GM18511 (cell line): Measurements from ENCODE around the gene KDELR3.
"Not testable (repeated sequence)": the region's sequence is repeated elsewhere in the genome, so short reads cannot be mapped to it uniquely, and the experiment has no call there.

Experiments
- ATAC-seq: cut with Tn5 transposase; IDR thresholded peaks from one replicate; pipeline ENCODE4 v1.9.1; 2021; ENCODE audit warnings: mild to moderate bottlenecking, moderate library complexity; ENCODE audit not compliant: unreplicated experiment

The KDELR3 gene

GRCh38 chr22:38455530-38456271 lies 12.2 kb upstream of the KDELR3 start:
- no peak for ATAC-seq

DNA sequence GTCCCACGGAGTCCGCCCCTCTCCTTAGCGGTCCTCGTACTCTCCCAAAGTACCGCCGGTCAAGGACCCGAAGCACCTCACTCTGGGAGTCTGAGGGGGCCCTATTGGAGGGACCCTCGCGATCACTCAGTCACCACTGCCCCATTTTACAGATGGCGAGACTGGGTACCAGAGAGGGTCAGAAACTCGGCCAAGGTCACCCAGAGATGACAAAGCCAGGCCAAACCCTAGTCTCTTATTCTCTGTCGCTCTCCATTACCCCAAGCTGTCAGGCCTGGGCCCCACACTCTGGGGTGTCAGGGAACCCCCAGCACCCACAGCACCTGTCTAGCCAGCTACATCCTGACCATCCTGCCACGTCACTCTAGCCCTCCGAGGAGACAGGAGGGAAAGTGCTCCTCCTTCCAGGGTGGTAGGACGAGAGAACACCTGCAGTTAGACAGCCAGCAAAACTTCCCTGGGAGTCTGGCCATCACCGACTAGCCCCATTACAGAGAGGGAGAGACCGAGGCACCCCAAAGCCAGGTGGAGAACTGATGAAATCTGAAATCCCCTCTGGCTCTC lies 11.5 kb upstream of the KDELR3 start:
- no peak for ATAC-seq

DNA sequence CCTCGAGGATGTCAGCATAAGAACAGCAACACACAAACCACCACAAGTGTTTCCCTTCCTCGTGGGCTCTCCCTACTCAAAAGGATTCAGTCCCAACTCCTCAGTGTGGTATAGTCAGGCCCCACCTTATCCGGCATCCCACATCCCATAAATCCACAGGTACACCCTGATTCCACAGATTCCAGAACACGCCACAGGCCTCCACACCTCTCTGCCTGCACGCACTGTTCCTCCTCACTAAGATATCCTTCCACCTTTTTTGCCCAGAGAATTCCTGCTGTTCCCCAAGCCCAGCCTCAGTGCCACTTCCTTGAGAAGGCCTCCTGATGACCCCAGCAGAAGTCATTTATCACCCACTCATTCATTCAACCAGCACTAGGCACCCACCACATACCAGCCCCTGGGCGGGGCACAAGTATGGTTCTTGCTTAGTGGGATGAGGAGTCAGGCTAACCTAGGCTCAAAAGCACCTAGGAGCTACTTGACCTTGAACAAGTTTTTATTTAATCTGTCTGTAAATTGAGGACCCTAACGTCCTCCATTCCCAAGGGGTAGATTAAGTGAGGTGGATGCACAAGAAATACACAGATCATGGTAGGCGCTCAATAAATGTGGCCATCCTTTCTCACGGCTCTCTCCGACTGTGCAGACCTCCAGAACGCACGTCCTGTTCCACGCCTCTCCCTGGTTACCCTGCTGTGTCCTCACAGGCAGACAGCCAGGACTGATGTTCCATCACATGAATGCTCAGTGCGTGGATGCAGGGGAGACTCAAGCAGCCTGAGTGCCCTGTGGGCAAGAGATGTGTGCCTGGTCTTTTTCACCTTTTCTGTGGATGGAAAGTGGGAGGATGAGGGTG lies 10.8 kb upstream of the KDELR3 start:
- no peak for ATAC-seq

- no peak for ATAC-seq
Observed at GRCh38 chr22:38460426-38460840, 7.5 kb upstream of the KDELR3 start.

DNA sequence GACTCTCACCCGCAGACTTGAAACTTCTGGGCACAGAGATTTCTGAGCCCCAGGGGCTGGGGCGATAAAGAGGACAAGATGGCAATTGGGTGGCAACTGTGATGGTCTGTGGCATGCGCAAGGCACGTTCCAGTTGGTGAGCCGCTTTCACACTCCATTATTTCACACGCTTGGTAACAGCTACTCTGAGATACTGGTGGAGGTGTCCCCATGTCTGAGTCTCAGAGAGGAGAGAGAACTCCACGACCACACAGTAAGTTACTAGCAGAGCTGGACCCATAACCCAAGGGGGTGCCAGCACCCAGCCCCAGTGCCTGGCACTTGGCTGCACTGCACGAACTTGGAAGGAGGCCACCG lies 6.9 kb upstream of the KDELR3 start:
- ATAC-seq: no peak

DNA sequence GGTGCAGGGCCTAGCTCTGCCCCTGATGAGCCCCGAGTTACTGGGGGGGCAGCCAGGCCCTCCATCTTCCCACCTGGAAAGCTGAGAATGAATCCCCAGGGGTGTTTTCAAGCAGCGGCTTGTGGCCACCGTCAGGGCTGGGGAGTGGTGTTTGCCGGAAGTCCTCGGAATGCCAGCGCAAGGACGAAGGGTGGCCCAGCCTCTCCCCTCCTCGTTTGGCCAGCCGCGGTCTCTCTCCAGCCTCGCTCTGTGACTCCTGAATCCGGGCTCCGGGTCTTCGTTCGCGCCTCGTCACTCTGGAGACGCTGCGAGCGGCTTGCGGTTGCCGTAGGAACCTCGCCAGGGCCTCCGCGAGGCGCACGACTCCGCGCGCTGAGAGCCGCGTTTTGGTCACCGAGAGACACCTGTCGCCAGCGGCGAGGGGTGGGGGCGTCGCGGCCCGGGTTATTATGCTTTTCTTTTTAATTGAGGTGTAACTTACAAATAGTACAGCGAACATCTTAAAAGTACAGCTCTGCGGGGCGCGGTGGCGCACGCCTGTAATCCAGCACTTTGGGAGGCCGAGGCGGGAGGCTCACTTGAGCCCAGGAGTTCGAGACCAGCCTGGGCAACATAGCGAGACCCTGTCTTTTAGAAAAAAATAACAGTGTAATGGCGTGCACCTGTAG lies 6.3 kb upstream of the KDELR3 start:
- no peak for ATAC-seq

DNA sequence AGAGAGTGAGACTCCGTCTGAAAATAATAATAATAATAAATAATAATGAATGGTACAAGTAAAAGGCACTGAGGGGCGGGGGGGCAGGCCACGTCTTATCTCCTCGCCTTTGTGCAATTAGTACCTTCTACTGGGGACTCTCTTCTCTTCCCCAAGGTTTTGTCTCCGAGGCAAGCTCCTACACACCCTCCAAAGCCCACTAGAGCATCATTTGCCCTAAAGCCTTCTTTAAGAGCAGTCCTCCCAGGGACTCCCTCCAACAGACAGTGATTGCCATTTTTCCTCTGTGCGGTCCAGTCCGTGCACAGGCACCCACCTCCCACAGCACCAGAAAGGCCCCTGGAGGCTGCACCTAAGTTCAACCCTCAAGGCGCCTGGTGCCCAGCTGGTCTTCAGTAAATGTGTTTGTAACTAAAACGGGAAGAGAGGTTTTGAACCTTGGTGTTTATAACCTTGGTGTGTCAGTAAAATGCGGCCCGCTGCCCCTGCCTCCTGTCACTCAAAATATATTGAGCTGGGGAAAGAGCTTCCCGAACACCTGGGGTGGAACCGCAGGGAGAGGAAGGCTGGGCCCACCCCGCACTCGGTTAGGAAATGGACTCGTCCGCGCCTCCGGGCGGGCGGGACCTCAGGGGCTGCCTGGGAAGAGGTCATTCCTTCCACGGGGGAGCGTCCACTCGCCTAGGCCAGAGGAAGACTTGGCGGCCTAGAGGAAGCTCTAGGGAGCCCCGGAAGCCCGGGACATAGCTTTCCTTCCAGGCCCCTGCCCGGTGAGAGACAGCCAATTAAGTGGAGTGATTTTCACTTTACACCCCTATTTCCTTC lies 4.7 kb upstream of the KDELR3 start:
- no peak for ATAC-seq

DNA sequence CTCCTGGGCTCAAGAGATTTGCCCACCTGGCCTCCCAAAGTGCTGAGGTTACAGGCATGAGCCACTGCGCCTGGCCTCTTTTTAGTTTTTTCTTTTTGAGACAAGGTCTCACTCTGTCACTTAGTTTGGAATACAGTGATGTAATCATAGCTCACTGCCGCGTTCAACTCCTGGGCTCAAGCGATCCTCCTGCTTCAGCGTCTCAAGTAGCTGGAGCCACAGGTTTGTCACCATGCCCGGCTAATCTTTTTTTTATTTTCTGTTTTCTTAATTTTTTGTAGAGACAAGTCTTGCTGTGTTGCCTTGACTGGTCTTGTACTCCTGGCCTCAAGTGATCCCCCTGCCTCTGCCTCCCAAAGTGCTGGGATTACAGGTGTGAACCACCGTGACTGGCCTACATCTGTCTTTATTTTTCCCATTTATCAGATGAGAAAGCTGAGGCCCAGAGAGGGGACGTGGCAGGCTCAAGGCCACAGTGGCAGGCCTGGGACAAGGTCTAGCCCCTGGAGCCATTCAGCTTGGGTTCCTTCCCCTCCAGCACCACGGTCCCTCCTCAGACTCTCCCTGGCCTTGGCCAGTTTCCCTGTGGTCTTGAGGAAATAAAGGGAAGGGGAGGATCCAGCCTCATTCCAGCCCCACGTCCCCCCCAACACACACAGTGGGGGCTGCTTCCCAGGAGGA lies 2.8 kb upstream of the KDELR3 start:
- ATAC-seq: no peak

DNA sequence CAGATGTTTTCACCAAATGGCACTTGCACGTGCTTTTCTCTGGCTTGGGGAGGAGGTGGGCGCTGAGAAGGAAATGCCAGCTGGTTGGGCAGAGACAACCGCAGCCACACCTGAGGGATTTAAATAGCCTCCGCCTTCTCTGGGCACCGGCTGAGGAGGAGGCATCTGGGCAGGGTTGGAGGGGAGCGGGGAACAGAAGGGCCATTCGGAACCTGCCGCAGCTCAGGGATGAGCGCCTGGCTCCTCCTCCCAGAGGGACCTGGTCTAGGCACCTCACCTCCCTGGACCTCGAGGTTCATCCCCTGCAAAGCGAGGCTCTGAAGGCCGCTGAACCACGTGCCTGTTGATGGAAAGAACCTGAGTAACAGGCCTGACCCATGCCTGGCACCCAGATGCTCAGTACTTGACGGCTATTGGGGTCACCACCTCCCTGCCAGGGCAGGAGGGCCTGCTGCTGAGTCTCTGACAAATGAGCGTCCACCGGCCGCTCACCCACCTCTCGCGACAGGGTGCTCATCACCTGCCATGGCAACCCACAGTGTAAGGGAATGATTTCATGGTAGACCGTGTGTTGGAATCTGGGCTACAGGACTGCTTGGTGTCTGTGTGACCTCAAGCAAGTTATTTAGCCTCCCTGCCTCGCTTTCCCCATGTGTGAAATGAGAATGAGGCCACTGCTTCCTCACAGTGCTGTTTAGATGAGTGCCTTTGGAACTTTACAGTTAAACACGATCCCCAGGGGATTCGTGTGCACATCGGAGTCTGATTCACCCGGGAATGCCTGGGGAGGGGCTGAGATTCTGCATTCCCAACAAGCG lies 2.0 kb upstream of the KDELR3 start:
- no peak for ATAC-seq

- no peak for ATAC-seq
Observed at GRCh38 chr22:38467438-38467903, 425 bp upstream of the KDELR3 start.

GRCh38 chr22:38468443-38469305 lies 778 bp downstream of the KDELR3 start:
- no peak for ATAC-seq

DNA sequence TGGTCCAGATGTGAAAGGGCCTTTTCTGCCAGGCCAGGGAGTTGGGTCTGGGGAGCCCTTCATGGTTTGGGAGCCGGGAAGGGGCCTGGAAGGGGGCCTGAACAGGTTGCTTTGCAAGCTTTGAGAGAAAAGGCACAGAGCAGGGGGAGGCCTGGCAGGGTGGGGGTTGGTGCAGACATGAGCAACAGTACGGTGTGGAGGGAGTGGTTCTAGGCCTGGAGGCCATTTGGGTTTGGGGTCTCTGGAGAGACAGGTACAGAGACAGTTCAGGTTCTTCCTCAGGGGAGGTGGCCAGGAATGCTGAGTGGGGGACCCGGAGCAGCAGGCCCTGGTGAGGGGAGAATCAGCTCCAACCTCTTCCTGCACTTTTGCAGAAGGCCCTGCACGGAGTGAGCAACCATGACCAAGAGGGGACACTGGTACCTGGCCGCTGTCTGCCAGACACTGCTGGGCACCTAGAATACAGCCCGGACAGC lies 1.4 kb downstream of the KDELR3 start:
- ATAC-seq: no peak

DNA sequence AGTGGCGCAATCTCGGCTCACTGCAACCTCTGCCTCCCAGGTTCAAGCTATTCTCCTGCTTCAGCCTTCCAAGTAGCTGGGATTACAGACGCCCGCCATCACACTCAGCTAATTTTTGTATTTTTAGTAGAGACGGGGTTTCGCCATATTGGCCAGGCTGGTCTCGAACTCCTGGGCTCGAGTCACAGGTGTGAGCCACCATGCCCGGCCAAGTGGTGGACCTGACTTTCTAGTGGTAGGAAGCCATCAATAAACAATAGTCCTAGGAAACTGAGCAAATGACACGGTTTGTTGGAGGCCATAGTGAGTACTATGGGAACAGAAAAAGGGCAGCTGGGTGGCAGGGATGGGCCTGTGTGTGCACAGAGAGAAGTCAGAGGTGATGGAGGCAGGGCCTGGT lies 2.3 kb downstream of the KDELR3 start:
- not testable (repeated sequence) for ATAC-seq

DNA sequence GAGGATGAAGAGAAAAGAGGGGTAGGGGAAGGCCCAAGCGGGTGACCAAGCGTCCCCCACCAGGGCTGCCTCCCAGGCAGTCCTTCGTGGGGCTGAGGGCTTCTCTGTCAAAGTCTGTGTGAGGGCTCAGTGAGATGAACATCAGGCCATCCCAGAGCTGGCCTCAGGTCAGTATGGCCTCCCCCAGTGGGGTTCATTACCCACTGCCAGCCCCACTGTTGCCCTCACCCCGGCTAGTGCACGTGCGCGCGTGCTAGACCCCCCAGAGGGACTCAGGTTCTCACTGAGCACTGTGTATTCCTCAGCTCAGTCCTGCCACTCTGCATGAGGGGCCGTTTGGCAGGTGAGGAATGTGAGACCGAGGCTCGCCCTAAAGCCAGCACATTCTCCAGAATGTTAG lies 3.3 kb downstream of the KDELR3 start:
- no peak for ATAC-seq

DNA sequence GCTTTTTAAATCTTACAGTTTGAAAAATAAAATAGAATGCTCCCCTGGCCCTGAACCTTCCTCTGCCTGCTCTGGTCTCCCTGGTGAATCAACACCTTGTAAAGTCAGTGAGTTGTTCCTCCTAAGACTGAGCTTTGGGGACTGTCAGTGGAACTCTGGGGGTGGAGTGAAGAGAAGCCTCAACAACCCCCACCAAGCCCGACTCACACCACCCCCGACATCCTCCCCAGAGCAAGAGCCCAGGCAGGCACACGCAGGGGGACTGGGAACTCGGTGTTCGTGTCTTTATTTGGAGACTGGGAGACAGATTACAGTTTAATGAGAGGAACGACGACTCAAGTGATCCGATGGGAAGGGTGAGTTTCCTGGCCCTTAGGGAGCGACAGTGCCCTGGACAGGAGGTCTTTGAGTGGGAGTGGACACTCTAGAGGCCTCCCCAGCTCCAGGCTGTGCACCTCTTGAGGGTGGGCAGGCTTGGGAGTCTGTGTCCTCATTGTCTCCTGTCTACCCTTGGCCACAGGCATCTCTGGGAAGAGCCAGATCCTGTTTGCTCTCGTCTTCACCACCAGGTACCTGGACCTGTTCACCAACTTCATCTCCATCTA lies 6.2 kb downstream of the KDELR3 start:
- no peak for ATAC-seq

DNA sequence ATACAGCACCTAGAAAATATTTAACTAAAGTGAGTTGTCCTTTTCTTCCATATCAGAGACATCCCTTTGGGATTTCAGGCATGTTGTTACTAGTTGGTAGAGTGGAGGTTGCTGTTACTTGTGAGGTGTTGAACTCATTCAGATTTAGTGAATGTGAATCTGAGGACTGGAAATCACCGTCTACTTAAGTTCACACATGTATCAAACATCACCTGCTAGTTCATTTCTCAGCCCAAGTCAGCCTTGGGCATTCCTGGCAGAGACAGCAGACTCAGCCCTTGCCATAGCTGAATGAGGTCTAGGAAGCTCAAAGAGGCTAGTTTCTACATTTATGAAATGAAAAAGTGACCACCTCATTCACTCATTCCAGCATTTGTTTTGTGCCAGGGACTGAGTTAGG lies 9.7 kb downstream of the KDELR3 start:
- ATAC-seq: no peak

GRCh38 chr22:38479096-38479837 lies 11.4 kb downstream of the KDELR3 start:
- ATAC-seq: no peak
